Esophagus squamous epithelium (tissue), 4 donors: ENCODE results near the gene STK4.

Source experiments
- POLR2A ChIP-seq, 4 donors: fragments of 450-650 bp; IDR thresholded peaks; one replicate each; pipeline ENCODE4 v1.6.1; 2017; ENCODE audit warnings: antibody characterized with exemption in 4 of 4, mild to moderate bottlenecking in 4 of 4, moderate library complexity in 3 of 4
- TF ChIP-seq, protein P1 (sequence below), 6 experiments: fragments of 450-650 bp in 4 of 6; fragments of 200-600 bp in 2 of 6; sonication (generic) in 2 of 6; IDR thresholded peaks; one replicate each; pipeline ENCODE4 v1.5.1; 2016 to 2019; ENCODE audit warnings: antibody characterized with exemption in 6 of 6, mild to moderate bottlenecking in 4 of 6, moderate library complexity in 4 of 6

DNA sequence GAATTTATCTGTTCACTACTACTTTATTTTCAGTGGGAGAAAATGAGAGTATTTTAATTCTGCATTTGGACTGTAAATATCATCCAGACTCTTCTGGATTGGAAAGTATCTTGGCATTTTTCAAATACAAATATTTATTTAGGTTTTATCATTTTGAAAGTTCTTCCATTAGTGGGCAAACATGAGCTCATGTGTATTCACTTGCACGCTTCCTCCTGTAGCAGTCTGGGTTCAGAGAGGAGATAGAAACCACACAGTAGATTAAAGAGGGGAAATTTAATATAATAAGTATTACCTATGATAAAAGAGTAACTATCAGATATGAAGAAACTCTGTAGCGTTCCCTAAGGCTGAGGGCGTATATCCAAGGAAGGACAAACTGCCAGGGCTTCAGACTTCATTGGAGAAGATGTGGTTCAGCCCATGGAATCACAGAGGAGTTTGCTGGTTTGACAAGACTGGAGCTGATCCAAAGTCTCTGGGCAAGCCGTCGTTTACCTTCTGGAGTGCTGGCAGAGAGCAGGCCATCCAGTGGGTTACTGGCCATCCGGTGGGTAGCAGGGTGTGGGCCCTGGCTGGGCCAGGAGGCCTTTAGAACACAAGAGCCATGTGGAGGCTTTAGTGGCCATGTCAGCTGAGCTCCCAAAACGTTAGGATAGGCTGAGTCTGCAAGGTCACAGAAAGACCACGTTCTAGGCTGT lies 90.3 kb downstream of the STK4 start:
- TF ChIP-seq, protein P1, sequence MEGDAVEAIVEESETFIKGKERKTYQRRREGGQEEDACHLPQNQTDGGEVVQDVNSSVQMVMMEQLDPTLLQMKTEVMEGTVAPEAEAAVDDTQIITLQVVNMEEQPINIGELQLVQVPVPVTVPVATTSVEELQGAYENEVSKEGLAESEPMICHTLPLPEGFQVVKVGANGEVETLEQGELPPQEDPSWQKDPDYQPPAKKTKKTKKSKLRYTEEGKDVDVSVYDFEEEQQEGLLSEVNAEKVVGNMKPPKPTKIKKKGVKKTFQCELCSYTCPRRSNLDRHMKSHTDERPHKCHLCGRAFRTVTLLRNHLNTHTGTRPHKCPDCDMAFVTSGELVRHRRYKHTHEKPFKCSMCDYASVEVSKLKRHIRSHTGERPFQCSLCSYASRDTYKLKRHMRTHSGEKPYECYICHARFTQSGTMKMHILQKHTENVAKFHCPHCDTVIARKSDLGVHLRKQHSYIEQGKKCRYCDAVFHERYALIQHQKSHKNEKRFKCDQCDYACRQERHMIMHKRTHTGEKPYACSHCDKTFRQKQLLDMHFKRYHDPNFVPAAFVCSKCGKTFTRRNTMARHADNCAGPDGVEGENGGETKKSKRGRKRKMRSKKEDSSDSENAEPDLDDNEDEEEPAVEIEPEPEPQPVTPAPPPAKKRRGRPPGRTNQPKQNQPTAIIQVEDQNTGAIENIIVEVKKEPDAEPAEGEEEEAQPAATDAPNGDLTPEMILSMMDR (IDR thresholded peaks at IDR 0.05) = no peak
- no peak for TF ChIP-seq POLR2A (IDR thresholded peaks at IDR 0.05)
